NCI-H82 treated with DMSO at 0.1 percent for 48 hours (cell line): ENCODE results near the gene OCA2.
"Not testable (repeated sequence)": the region's sequence is repeated elsewhere in the genome, so short reads cannot be mapped to it uniquely, and the experiment has no call there.

Source experiments
- DNase-seq: peaks from one replicate; lab custom pipeline; 2025; ENCODE audit not compliant: unreplicated experiment; lab: John Stamatoyannopoulos, UW

The OCA2 gene

DNA sequence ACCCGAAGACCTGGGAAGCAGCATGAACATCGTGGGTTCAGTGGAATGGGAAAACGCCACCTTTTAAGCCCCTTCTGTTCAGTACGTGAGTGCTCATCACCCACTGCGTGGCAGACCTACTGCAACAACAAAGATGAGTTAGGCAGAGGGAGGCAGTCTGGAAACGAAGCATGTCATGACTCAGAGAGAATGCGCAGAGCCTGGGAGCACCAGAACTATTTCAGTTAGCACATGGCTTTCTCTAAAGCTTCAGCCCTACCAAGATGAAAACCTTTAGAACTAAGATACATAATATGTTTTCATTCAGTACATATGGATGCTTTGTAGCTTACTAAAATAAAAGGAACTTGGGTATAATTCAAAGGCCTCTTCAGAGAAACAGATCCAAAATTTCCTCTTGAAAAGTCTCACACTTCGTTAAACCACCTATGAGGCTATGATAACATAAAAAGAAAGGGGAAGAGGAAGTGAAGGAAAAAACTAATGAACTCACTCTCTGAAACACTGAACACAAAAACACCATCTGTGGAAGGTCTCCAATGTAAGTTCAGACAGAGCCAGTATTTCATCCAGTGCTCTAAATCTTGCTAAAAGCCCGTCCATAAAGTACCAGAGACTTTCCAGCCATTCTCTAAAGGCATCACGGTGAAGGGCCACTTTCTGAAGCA, 140.1 kb downstream of the OCA2 start:
- DNase-seq = no peak

GRCh38 chr15:27956285-27956684, 142.8 kb downstream of the OCA2 start:
- no peak for DNase-seq

DNA sequence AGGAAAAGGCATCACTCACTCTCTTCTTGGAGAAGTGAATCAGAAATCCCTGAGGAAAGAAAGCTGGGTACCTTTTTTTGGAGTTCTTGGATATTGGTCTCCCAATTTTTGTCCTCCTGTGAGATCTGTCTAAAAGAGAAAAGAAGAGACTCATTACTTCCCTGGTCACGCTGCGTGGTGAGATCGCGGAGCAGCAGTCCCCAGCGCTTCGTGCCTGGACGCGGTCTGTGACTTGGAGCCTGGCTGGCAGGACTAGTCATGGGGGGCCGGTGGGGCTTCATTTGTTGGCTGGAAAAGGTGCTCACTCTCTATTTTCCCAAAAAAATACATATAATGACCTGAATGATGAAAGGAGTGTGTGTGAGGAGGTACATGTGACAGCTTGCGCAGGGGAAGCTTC, 144.0 kb downstream of the OCA2 start:
- DNase-seq = no peak

GRCh38 chr15:27952593-27952992, 146.5 kb downstream of the OCA2 start:
- not testable (repeated sequence) for DNase-seq

DNA sequence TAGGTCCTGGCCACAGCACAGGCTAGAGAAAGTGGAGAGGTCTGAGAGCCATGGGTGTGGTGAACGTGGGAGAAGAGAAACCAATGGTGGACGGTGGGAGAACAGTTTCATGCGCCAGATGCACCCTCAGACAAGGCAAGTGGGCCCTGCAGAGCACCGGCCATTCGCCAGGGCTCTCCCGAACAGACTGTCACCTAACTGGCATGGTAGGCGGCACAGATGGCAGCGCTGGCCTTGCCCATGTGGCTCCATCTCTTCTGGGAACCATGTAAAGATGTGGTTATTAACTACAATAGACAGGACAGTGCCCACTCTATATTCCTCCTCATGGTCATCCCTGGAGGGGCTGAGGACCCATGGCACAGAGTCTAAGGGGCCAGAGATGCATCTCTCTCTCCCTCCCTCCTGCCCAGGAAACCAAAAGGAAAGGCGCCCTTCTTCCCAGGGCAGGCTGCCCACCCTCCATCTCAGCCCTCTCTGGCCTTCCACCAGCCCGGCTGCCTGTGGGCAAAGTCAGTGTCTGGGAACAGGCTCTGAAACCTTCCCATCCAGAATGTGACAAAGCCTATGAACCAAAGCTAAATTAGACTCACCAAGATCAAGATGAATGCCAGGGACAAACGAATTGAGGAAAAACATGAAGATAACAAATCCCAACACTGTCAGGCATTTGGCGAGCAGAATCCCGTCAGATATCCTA, 147.8 kb downstream of the OCA2 start:
- DNase-seq = no peak

DNA sequence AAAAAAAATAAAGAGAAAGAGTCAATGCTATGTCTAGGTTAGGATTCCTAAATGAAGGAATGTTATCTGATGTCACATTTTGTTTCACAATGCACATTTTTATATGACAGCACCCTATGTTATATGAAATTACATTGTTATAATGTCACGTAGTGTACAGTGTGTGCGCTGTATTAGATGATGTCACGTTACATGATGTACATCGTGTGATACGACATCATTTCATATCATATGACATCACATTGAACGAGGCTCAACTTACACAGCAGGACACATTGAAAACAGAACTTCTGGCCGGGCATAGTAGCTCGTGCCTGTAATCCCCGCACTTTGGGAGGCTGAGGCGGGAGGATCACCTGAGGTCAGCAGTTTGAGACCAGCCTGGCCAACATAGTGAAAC, 150.0 kb downstream of the OCA2 start:
- DNase-seq = no peak

GRCh38 chr15:27939246-27939645, 159.9 kb downstream of the OCA2 start:
- DNase-seq = no peak

GRCh38 chr15:27937851-27938250, 161.3 kb downstream of the OCA2 start:
- DNase-seq = no peak

- no peak for DNase-seq
Measured at GRCh38 chr15:27936164-27936563, 163.0 kb downstream of the OCA2 start.

DNA sequence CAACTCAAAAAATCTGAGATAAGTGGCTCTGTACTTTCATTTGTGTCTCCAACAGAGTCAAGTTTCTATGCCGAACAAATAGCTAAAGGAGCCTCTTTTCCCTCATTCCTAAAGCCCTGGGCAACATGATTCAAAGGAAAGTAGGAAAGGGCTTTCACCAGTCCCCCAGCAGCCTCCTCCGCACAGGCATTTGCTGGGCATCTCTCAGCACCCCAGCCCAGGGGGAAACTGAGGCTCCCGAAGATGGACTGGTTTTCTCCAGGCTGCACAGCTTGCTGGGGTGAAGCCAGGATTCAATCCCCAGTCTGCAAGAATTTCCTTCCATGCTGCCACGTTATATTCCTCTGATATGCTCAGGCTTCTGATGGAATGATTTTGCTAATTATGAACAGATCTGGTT, 163.8 kb downstream of the OCA2 start:
- no peak for DNase-seq

GRCh38 chr15:27934782-27935181, 164.3 kb downstream of the OCA2 start:
- no peak for DNase-seq

DNA sequence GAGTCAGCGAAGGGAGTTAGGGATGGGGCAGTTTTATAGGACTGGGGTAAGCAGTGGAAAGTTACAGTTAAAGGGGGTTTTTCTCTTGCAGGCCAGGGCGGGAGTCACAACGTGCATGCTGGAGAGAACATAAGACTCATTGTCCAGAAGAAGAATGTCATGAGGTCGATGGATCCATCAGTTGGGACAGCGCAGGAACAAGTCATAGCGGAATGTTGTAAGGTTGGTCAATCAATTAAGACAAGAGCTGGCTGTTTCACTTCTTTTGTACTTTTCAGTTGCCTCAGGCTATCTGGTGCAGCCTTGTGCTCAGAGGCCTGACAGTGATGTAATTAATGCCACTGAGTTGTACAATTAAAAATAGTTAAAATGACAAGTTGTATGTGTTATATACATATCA, 165.6 kb downstream of the OCA2 start:
- no peak for DNase-seq

DNA sequence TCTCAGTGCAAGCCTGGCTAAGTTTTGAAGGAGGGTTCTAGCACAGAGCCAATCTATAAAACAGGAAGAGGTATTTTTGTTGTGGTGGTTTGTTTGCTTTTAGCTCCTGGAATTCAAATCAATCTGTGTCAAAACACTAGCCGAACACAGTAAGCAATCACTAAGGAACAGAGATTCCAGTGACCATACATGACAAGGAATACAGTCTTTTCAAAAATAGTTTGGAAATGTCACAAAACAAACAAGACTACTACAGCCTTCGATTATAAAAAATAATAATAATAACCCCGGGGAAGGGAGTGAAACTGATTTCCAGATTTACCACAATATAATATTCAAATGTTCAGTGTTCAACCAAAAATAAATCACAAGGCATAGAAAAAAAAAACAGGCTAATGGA, 166.5 kb downstream of the OCA2 start:
- DNase-seq = no peak

GRCh38 chr15:27928386-27928785, 170.7 kb downstream of the OCA2 start:
- no peak for DNase-seq

DNA sequence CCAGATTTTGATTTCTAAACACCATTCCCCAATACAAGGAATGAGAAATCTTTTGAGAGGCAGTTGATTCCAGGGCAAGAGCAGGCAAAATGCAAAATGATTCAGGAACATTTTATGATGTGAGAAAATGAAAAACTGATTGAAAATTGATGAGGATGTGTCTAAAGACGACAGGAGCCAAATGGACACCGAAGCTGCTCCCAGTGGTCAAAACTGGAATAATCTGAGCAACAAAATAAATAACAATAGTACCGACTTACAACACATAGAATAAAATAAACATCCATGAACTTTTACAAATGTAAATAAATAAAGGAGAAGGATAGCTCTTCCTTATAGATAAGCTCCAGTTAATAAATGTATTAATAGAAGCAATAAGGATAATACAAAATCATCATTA, 186.8 kb downstream of the OCA2 start:
- DNase-seq = no peak

- no peak for DNase-seq
Measured at GRCh38 chr15:27906802-27907201, 192.3 kb downstream of the OCA2 start.

GRCh38 chr15:27903405-27903804, 195.7 kb downstream of the OCA2 start:
- no peak for DNase-seq

GRCh38 chr15:27902680-27903385, 196.3 kb downstream of the OCA2 start:
- DNase-seq = no peak

DNA sequence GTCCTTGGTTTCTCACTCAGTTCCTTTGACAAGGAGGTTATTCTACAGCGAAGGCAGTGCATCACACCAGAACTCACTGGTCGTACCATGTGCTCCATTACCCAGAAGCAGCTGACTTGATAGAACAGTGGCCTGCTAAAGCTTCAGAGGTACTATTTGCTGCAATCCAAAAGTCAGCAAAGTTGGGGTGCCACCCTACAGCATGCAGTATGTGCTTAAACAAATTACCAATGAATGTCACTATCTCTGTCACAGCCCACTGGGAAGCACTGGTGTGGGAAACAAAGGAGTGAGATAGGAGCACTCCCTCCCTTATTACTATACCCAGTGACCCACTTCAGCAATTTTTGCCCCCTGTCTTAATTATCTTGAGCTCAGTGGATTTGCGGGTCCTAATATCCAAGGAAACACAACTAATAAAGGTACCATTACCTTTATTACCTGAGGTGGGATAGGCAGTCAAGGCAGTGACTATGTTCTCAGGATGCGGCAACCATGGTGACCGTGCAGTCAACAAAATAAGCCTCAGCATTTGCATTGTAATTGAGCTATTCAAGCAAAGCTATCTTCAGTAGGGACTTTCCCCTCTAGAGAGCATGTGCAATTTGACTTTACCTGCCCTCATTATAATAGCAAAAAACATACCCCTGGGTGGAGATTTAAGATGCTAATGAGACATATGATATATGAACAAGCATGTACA, 199.4 kb downstream of the OCA2 start:
- DNase-seq = no peak

DNA sequence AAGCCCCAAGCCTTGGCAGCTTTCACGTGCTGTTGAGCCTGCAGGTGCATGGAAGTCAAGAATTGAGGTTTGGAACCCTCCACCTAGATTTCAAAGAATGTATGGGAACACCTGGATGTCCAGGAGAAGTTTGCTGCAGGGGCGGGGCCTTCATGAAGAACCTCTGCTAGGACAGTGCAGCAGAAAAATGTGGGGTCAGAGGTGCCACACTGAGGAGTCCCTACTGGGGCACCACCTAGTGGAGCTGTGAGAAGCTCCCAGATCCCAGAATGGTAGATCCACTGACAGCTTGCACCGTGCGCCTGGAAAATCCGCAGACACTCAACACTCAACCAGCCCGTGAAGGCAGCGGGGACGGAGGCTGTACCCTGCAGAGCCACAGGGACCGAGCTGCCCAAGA, 201.6 kb downstream of the OCA2 start:
- DNase-seq = no peak

GRCh38 chr15:27894645-27895044, 204.5 kb downstream of the OCA2 start:
- DNase-seq = no peak

GRCh38 chr15:27889258-27889657, 209.9 kb downstream of the OCA2 start:
- no peak for DNase-seq
